ENCODE results near the gene TMEM229A.
"Not testable (repeated sequence)": the region's sequence is repeated elsewhere in the genome, so short reads cannot be mapped to it uniquely, and the experiment has no call there.

DNA sequence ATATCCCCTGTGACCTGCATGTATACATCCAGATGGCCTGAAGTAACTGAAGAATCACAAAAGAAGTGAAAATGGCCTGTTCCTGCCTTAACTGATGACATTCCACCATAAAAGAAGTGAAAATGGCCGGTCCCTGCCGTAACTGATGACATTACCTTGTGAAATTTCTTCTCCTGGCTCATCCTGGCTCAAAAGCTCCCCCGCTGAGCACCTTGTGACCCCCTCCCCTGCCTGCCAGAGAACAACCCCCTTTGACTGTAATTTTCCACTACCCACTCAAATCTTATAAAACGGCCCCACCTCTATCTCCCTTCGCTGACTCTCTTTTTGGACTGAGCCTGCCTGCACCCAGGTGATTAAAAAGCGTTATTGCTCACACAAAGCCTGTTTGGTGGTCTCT, 24.6 kb downstream of the TMEM229A start:
- TF ChIP-seq, protein P1, sequence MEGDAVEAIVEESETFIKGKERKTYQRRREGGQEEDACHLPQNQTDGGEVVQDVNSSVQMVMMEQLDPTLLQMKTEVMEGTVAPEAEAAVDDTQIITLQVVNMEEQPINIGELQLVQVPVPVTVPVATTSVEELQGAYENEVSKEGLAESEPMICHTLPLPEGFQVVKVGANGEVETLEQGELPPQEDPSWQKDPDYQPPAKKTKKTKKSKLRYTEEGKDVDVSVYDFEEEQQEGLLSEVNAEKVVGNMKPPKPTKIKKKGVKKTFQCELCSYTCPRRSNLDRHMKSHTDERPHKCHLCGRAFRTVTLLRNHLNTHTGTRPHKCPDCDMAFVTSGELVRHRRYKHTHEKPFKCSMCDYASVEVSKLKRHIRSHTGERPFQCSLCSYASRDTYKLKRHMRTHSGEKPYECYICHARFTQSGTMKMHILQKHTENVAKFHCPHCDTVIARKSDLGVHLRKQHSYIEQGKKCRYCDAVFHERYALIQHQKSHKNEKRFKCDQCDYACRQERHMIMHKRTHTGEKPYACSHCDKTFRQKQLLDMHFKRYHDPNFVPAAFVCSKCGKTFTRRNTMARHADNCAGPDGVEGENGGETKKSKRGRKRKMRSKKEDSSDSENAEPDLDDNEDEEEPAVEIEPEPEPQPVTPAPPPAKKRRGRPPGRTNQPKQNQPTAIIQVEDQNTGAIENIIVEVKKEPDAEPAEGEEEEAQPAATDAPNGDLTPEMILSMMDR (IDR thresholded peaks at IDR 0.05): not testable (repeated sequence)
- TF ChIP-seq POLR2AphosphoS5, EP300 (IDR thresholded peaks at IDR 0.05): not testable (repeated sequence)
